ENCODE data around the gene RHOBTB3. TPM values are rescaled to one million over a fixed set of nuclear protein-coding genes. Genes with fewer than 3 reads are reported as not detected.
"Not testable (repeated sequence)": the region's sequence is repeated elsewhere in the genome, so short reads cannot be mapped to it uniquely, and the experiment has no call there.

RHOBTB3 gene
- total and polyA plus RNA-seq, 10 of the 15 experiments (the other 5 are each of a cell fraction or from before 2014, with no cell fraction given) = 3.6 to 42.8 (median 8.4) TPM

- TF ChIP-seq ETV6 (conservative IDR thresholded peaks at IDR 0.05 in 1 of 2, IDR thresholded peaks at IDR 0.05 in 1 of 2; ENCODE audit: borderline replicate concordance in 1 of 2, low read depth in 1 of 2) (no peak), ZNF24 (IDR thresholded peaks at IDR 0.05) (no peak), ATF2 (IDR thresholded peaks at IDR 0.05; ENCODE audit: low read length) (no peak), POLR2AphosphoS2 (IDR thresholded peaks at IDR 0.05; ENCODE audit: low read depth, low read length) (no peak), SMC3 (IDR thresholded peaks at IDR 0.05; ENCODE audit: borderline replicate concordance, low read length) (no peak), NFXL1 (IDR thresholded peaks at IDR 0.05; ENCODE audit: borderline replicate concordance) (no peak), NFYB (IDR thresholded peaks at IDR 0.05; ENCODE audit: insufficient read depth, low read depth, low read length) (no peak)
Measured at GRCh38 chr5:95712347-95712958, 18.7 kb upstream of the RHOBTB3 start (continued).

GRCh38 chr5:95713246-95713645, 17.9 kb upstream of the RHOBTB3 start:
- DNase-seq (ENCODE audit: low read depth, low spot score); H3K27ac ChIP-seq (ENCODE audit: control insufficient read depth, insufficient read depth); in situ Hi-C loops (cut with MboI); SMC1A ChIA-PET (ENCODE audit: uncharacterized antibody, unreplicated experiment); intact Hi-C loops (cut with micrococcal nuclease; ENCODE audit: unreplicated experiment); H2AFZ ChIP-seq (ENCODE audit: control insufficient read depth, low read depth, low read length); H3K27me3 ChIP-seq (replicated peaks in 1 of 2; ENCODE audit: control insufficient read depth in 2 of 2, insufficient read depth in 2 of 2, low read length in 1 of 2); H3K9ac ChIP-seq (ENCODE audit: control insufficient read depth, insufficient read depth, low read length); H3K79me2 ChIP-seq (ENCODE audit: control insufficient read depth, insufficient read depth, low read length); BruUV-seq (replicated peaks); H3K9me3 ChIP-seq (replicated peaks; ENCODE audit: control insufficient read depth, insufficient read depth, low read length); FAIRE-seq; POLR2A ChIA-PET; H3K4me3 ChIP-seq; H3K4me2 ChIP-seq (ENCODE audit: control insufficient read depth, insufficient read depth); CTCF ChIA-PET; ATAC-seq; RAD21 ChIA-PET (ENCODE audit: unreplicated experiment); H4K20me1 ChIP-seq (ENCODE audit: control insufficient read depth, insufficient read depth); H3K36me3 ChIP-seq (ENCODE audit: control insufficient read depth in 2 of 2, insufficient read depth in 2 of 2, low read length in 1 of 2): not testable (repeated sequence)
- 78% methylated on average over 5 of the region's 5 CpGs for WGBS (ENCODE audit: insufficient coverage, insufficient replicate concordance, low lambda C conversion rate, missing lambda C conversion rate)
- peaks cover 16% of the 10 kb centered on the region for H3K4me1 ChIP-seq (ENCODE audit: control insufficient read depth, insufficient read depth, low read length)
